Kidney (tissue), 14 donors: Measurements from ENCODE around the gene N4BP2L2. TPM values are rescaled to one million over a fixed set of nuclear protein-coding genes. Genes with fewer than 3 reads are reported as not detected.
"Not testable (repeated sequence)": the region's sequence is repeated elsewhere in the genome, so short reads cannot be mapped to it uniquely, and the experiment has no call there.

Experiments used
- DNase-seq, 5 donors: peaks; one replicate each; pipeline ENCODE4 v3.0.0-alpha.2; 2013 to 2020
- FAIRE-seq: peaks from 2 replicates; lab custom pipeline; 2012; peaks lifted over from hg19 to GRCh38; lab: Jason Lieb, UNC
- H3K27ac ChIP-seq, 2 donors: one replicate each; pipeline ENCODE4 v1.7.0; 2013; ENCODE audit warnings: low read depth in 2 of 2, low read length in 2 of 2, inconsistent platforms in 1 of 2
- H3K27me3 ChIP-seq: one replicate; pipeline ENCODE4 v1.7.1; 2013; ENCODE audit warnings: low read length, inconsistent platforms; ENCODE audit not compliant: control insufficient read depth, insufficient read depth
- H3K36me3 ChIP-seq, 3 donors: one replicate each; pipeline versions ENCODE4 v1.7.0 to v1.7.1; 2013; ENCODE audit warnings: low read length in 3 of 3, control low read depth in 1 of 3, inconsistent platforms in 1 of 3; ENCODE audit not compliant: insufficient read depth in 3 of 3, control insufficient read depth in 2 of 3
- H3K4me1 ChIP-seq, 3 donors: one replicate each; pipeline versions ENCODE4 v1.7.0 to v1.7.1; 2013; ENCODE audit warnings: low read length in 3 of 3, inconsistent platforms in 1 of 3, low read depth in 1 of 3; ENCODE audit not compliant: control insufficient read depth in 2 of 3, insufficient read depth in 2 of 3
- H3K4me3 ChIP-seq, 3 donors: one replicate each; pipeline versions ENCODE4 v1.7.0 to v1.8.1; 2013; ENCODE audit warnings: low read length in 3 of 3, control low read depth in 1 of 3, inconsistent platforms in 1 of 3
- H3K9ac ChIP-seq, 3 donors: one replicate each; pipeline versions ENCODE4 v1.7.0 to v1.7.1; 2013; ENCODE audit warnings: low read length in 3 of 3, control low read depth in 1 of 3, inconsistent platforms in 1 of 3
- H3K9me3 ChIP-seq, 3 donors: one replicate each; pipeline versions ENCODE4 v1.7.0 to v1.7.1; 2013; ENCODE audit warnings: low read length in 3 of 3, control low read depth in 1 of 3, inconsistent platforms in 1 of 3; ENCODE audit not compliant: control insufficient read depth in 2 of 3, insufficient read depth in 1 of 3
- intact Hi-C: fragments of 100-400 bp; cut with DNase I; formaldehyde crosslinking; loops from one replicate; pipeline ENCODE4 v1.11.1; 2022
- polyA plus RNA-seq: library from polyadenylated mRNA; stranded (reverse); fragments of 350-450 nt; fragmentation: Illumina TruSeq; extraction: RNeasy Lipid Tissue Mini Kit (QIAGEN cat#74804); gene quantifications from one replicate; pipeline ENCODE4 v1.2.3, GENCODE V29; 2014; ENCODE audit warnings: low read depth, low replicate concordance; ENCODE audit not compliant: insufficient read depth
- total RNA-seq: library from RNA; stranded (reverse); fragmentation: NEBNext Ultra II Directional; extraction: Animal tissue kit (Norgen Biotek cat#: 25700); gene quantifications from one replicate; pipeline ENCODE4 v1.2.1, GENCODE V29; 2021
- TF ChIP-seq, protein P1 (sequence below): IDR thresholded peaks from 3 replicates; pipeline ENCODE4 v1.5.1; 2012; ENCODE audit warnings: mild to moderate bottlenecking, moderate library complexity, borderline replicate concordance; ENCODE audit not compliant: insufficient read depth; ENCODE audit errors: extremely low read depth
- donor health status: control.
- donor health status: control.
- donor health status: control.
- donor health status: control.
- donor health status: control.
- donor health status: DM: yes; HTN: yes; CAD: no.
- donor health status: Normal renal cell carcinoma (clear cell type).

The N4BP2L2 gene
- total and polyA plus RNA-seq, 2 donors from 2014 or later, result 71.3 to 165 TPM

GRCh38 chr13:32577032-32577431 is 38.4 kb upstream of the N4BP2L2 start:
- H3K4me3 ChIP-seq, result no peak overlapping the region
- TF ChIP-seq, protein P1, sequence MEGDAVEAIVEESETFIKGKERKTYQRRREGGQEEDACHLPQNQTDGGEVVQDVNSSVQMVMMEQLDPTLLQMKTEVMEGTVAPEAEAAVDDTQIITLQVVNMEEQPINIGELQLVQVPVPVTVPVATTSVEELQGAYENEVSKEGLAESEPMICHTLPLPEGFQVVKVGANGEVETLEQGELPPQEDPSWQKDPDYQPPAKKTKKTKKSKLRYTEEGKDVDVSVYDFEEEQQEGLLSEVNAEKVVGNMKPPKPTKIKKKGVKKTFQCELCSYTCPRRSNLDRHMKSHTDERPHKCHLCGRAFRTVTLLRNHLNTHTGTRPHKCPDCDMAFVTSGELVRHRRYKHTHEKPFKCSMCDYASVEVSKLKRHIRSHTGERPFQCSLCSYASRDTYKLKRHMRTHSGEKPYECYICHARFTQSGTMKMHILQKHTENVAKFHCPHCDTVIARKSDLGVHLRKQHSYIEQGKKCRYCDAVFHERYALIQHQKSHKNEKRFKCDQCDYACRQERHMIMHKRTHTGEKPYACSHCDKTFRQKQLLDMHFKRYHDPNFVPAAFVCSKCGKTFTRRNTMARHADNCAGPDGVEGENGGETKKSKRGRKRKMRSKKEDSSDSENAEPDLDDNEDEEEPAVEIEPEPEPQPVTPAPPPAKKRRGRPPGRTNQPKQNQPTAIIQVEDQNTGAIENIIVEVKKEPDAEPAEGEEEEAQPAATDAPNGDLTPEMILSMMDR, result no peak
- no peak overlapping the region for H3K9ac ChIP-seq
- intact Hi-C loops, result no loop called here
- no peaks in the 10 kb centered on the region for H3K36me3 ChIP-seq
- H3K4me1 ChIP-seq, result no peaks in the 10 kb centered on the region
- no peak for DNase-seq
- H3K27ac ChIP-seq, result no peak overlapping the region
- no peaks in the 10 kb centered on the region for H3K9me3 ChIP-seq
- FAIRE-seq, result no peak
- H3K27me3 ChIP-seq, result no peaks in the 10 kb centered on the region

- DNase-seq, H3K27ac ChIP-seq, H3K4me1 ChIP-seq, H3K4me3 ChIP-seq, H3K27me3 ChIP-seq, H3K36me3 ChIP-seq, H3K9me3 ChIP-seq, intact Hi-C loops, FAIRE-seq, H3K9ac ChIP-seq: not testable (repeated sequence)
These were observed 37.1 kb upstream of the N4BP2L2 start for GRCh38 chr13:32575687-32576086.

GRCh38 chr13:32560842-32561241 is 22.2 kb upstream of the N4BP2L2 start:
- H3K4me1 ChIP-seq, H3K9me3 ChIP-seq, H3K27ac ChIP-seq, H3K27me3 ChIP-seq, H3K4me3 ChIP-seq, H3K36me3 ChIP-seq, H3K9ac ChIP-seq, intact Hi-C loops, FAIRE-seq, DNase-seq: not testable (repeated sequence)

- intact Hi-C loops, result no loop called here
- FAIRE-seq, result no peak
These were observed 17.0 kb upstream of the N4BP2L2 start for GRCh38 chr13:32555613-32556012.

More at GRCh38 chr13:32555613-32556012, 17.0 kb upstream of the N4BP2L2 start:
- Histone ChIP-seq H3K9me3 (no peaks in the 10 kb centered on the region), H3K27ac (no peak overlapping the region), H3K4me3 (no peak overlapping the region), H3K4me1 (no peaks in the 10 kb centered on the region), H3K36me3 (no peaks in the 10 kb centered on the region), H3K9ac (no peak overlapping the region), H3K27me3 (no peaks in the 10 kb centered on the region)
- no peak for DNase-seq
- TF ChIP-seq, protein P1, result no peak
